Right ventricle myocardium superior (tissue), 1 donor: ENCODE data around the gene BPIFB2. TPM values are rescaled to one million over a fixed set of nuclear protein-coding genes. Genes with fewer than 3 reads are reported as not detected.
"Not testable (repeated sequence)": the region's sequence is repeated elsewhere in the genome, so short reads cannot be mapped to it uniquely, and the experiment has no call there.

Source experiments
- ATAC-seq: fragments of 200-7000 bp; cut with Tn5 transposase; one replicate; pipeline ENCODE4 v1.9.1; 2020; ENCODE audit warnings: mild to moderate bottlenecking; ENCODE audit not compliant: poor library complexity
- DNase-seq: peaks from one replicate; pipeline ENCODE4 v3.0.0-alpha.2; 2020
- intact Hi-C: fragments of 100-400 bp; cut with DNase I; formaldehyde crosslinking; loops from one replicate; pipeline ENCODE4 v1.11.2; 2022
- total RNA-seq: library from RNA; stranded (reverse); fragmentation: NEBNext Ultra II Directional; extraction: Animal tissue kit (Norgen Biotek cat#: 25700); gene quantifications from one replicate; pipeline ENCODE4 v1.2.1, GENCODE V29; 2021
- donor health status: DM: no; HTN: yes; CAD: no; lungs with severe emphysema.

Gene BPIFB2
- total RNA-seq, 1 donor from 2014 or later, result not detected

DNA sequence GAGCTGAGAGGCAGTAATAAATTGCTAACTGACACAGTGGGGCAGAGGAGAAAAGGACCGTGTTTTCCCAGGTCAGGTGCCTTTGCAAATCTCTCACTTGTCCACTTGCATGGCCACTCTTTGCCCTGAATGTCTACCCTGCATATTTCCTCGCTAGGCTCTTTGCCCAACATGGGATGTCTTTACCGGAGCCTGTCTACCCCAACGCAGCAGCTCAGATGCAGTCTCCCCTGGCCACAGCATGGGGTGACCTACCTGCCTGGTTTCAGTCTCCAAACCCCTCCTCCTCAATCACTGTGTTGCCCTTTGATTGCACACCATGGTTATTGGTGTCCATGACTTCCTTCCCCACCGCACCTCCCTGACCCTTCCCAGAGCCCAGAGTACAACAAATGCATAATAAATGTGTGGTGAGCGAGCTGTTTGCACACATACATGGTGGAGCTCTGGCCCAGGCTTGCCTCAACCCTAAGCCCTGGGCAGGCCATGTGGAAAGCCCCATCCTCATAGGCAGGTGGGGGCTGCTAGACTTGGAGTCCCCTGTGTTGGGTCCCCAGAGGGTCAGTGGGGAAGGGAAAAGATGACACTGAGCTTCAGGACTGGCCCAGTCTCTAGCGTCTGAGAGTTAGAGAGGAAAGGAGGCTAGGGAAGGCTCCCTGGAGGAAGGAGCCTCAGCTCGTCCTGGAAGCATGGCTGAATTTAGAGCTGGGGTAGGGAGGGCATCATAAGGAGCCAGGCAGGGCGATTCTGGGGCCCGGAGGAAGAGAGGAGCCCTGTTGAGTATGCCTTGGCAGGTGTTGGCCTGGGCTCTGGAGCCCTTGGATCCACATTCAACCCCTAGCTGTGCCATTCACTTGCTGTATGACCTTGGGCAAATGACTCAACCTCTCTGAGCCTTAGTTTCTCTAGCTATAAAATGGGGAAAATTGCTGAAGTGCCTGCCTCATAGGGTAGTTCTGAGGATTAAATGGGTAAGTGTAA lies 19.6 kb downstream of the BPIFB2 start:
- intact Hi-C loops, result no loop called here
- no peak for DNase-seq
- no peak for ATAC-seq

DNA sequence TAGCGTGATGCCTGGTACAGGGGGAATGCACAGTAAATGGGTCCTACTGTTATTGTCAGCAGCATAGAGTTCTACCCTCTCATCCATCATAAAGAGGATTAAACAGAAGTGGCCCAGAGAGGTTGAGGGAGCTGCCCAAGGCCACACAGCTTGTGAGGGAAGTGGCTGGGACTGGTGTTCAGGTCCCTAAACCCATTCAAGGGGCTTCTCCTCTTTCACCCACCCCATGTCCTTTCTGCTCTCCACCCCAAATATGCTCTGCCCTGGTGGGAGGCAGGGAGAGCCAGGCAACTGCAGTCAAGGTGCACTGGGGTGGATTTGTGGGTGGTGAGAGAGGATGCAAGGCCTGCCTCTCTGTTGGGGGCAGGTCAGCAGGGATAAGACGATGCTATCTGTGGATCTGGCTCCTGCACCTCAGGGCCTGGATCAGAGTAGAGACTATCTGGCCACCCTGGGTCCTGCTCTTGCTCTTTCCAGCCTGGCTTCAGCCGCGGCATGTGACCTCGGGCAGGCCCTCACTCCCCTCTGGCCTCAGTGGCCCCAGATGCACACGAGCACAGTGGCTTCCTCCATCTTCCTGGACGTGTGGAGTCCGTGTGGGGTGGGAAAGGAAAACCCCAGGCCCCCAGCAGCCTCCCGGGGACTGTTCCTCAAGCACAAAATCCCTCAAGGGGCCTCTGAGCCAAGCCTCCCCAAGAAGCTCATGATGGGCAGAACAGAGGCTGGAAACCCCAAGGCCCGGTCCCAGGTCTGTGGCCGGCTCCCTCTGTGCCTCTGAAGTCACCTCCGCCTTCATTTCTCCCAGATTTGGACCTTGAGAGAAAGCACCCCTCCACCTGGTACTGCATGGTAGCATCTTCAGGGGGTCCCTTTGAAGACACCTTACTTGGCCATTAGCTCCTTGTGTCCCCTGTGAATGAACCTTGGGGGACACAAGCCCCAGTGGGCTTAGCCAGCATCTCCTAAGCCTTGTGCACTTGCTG lies 20.6 kb downstream of the BPIFB2 start:
- intact Hi-C loops, result no loop called here
- DNase-seq, result no peak

DNA sequence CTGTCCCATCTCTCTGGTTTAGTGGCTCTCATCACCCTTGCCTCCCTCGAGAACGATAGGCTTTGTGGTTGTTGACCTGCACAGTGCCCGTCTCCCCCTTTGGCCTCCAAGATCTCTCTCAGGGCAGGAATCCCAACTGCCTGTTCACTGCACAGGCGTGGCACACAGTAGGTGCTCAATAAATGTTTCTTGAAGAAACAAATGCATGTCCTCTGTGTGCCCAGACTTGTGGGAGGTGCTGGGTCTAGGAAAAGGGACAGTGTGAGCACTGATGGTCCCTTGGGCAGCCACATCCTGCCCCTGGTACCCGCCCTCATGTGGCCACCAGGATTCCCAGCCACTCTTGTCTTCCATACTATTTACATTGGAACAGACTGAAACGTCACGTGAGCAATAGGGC lies 21.4 kb downstream of the BPIFB2 start:
- DNase-seq, result no peak
- ATAC-seq, result no peak
- intact Hi-C loops, result no loop called here

More for the DNA sequence above, 20.6 kb downstream of the BPIFB2 start:
- ATAC-seq, result no peak

DNA sequence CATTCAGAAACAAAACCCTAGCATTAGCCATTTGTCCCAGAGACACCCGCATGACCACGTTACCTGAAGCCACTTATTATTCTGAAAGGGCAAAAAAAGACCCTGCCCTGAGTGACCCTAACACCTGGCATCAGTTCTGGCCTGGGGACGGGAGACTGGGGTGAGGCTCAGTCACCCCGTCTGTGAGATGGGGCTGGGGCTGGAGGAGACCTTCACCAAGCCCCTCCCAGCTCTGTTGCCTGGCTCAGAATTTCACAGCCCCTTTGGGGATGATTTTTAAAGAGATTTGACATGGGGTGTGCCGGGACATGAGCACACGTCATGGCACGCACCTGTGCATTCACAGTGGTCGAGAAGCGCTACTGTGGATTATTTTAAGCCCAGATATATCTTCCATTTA lies 22.6 kb downstream of the BPIFB2 start:
- DNase-seq (no peak), ATAC-seq (no peak)
- intact Hi-C loops, result no loop called here

DNA sequence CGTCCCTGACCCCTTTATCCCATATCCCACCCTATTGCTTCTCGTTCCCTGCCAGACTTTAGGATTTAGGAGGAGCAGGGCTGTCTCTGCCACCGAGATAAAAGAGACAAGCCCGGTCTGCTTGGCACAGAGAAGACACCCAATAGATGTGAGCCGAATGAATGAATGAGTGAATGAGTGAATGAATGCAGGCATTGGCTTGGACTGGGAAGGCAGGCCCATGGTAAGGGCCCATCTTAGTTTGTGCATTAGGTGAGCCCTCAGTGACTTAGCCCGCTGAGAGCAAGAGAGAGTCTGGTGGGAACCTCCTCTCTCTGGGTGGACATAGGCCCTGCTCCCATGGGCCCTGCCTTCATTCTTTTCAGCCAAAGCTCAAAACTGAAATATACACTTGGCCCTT lies 23.1 kb downstream of the BPIFB2 start:
- DNase-seq (no peak), ATAC-seq (no peak)
- intact Hi-C loops, result no loop called here

DNA sequence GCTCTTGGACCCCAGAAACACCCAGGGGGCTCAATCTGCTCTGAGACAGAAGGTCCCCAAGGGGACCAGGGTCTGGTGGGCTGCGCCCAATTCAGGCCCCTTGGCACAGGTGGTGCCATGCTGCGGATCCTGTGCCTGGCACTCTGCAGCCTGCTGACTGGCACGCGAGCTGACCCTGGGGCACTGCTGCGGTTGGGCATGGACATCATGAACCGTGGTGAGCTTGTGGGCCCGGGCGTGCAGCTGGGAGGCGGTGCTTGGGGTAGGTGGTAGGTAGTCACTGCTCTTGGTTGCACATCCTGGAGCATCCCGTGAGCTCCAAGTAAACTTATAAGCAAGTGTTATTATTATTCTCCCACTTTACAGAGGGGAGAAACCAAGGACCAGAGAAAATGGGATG lies 24.0 kb downstream of the BPIFB2 start, which contains the start of gene BPIFB6:
Gene BPIFB6, plus strand, starts transcription at position 118 of the 400 bp plus-strand sequence. Its CDS starts 0 bp downstream, at position 118.
- intact Hi-C loops, result no loop called here
- ATAC-seq (no peak), DNase-seq (no peak)

DNA sequence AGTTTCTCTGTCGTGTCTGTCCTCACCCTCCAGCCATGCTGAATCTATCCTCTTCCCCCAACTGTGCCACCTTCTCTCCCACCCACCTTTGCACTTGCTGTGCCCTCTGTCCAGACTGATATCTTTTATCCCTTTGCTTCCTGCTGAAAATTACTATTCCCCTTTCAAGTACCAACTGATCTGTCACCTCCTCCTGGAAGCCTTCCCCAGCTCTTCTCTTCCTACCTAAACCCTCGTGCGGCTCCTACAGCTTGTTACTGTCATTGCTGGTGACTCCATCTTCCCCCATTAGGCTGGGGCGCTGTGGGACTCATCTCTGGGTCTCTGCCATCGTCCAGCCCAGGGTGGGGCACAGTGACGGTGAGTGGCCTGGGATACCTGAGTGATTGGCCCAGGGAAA lies 25.1 kb downstream of the BPIFB2 start:
- intact Hi-C loops, result no loop called here
- ATAC-seq (no peak), DNase-seq (no peak)

DNA sequence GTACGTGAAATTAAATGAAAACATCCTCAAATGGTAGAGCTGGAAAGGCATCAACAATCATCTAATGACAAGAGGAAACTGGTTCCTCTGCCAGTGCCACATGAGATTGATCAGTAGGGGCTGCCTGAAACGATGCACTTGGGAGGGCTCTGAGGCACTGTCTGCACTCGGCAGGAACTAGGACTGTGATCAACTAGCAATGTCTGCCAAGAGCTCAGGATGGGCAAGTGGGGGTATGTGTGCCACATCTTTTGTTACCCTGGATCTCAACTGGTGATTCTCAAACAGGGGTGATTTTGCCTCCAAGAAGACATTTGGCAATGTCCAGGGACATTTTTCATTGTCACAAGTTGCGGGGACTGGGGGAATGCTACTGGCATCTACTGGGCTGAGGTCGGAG lies 25.9 kb downstream of the BPIFB2 start:
- no peak for ATAC-seq
- intact Hi-C loops, result no loop called here
- DNase-seq, result no peak

DNA sequence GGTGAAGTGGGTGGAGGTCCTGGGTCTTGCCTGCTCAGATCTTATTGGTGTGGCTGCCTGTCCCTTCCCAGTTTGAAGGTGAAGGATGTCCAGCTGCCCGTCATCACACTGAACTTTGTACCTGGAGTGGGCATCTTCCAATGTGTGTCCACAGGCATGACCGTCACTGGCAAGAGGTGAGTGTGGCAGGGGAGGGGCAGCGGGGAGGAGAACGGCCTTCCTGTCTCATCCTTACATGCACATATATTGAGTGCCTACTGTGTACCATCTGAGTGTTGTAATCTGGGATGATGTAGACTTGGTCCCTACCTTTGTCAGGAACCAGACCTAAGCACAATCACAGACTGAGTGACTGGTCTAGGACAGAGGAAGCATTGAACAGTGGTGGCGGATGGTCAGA lies 26.6 kb downstream of the BPIFB2 start:
- ATAC-seq, result no peak
- DNase-seq, result no peak
- intact Hi-C loops, result no loop called here

DNA sequence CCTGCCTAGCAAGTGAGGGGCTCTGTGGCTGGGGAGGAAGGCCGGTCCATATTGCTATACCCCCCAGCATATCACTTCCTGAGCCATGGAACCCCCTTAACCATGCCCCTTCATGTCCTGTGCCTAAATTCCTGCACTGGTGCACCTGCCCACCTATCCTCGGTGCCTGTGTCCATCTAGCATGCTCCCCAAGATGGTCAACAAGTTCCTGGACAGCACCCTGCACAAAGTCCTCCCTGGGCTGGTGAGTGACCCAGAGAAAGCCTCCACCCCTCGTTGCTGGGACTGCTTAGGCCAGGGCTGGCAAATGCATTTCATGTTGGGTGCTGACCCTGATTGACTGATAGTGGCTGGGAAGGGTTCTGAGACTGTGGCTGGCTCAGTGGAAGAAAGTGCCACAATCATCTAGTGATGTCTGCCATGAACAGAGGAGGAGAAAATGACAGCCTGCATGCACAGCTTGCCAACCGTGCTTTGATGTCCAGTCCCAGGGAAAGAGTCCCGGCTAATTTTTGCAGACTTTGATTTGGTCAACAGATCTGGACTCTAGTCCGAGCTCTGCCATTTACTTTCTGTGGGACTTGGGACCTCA lies 27.5 kb downstream of the BPIFB2 start:
- ATAC-seq (no peak), DNase-seq (no peak)
- intact Hi-C loops, result no loop called here

DNA sequence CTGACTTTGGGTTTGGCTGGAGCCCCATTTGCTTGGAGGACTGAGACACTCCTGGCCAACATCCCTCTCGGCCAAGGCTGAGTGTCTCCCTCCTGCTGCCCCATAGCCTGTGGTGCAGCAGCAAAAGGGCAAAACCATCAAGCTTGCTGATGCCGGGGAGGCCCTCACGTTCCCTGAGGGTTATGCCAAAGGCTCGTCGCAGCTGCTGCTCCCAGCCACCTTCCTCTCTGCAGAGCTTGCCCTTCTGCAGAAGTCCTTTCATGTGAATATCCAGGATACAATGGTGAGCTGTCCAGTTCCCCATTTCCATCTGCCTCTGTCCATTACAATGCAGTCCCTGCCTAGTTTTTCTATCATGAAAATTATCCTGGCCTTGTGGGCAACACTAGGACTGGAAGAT lies 30.0 kb downstream of the BPIFB2 start:
- no peak for ATAC-seq
- intact Hi-C loops, result no loop called here
- DNase-seq, result no peak

DNA sequence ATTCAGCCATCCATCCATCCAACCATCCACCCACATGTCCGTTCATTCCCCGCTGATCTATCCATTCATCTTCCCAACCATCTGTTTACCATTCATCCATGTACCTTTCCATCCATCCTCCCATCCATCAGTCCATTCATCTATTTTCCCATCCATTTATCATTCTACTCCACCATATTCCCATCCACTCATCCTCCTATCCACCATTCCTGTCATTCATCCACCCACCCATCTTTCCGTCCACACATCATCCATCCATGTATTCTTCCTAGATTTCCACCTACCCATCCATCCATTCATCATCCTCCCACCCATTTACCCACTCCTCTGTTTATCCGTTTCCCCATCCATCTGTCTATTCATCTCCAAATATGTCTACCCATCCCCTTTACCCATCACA lies 30.7 kb downstream of the BPIFB2 start:
- ATAC-seq, result no peak
- intact Hi-C loops, result no loop called here
- DNase-seq, result no peak

DNA sequence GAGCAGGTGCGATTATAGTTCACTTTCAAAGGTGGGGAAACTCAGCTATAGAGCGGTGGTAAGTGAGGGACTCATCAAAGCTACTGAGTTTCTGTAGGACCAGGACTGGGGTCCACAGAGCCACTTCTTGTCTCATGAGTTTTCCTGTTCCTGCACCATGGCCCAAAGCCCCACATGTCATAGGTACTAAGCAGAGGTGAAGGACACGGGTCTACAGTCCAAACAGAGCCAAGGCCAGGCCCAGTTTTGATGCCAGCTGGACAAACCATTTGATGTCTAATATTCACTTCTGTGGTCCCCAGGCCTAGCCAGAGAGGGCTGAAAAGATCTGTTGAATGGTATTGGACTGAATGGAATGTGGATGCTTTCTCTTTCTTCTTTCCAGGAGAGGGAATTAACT lies 34.9 kb downstream of the BPIFB2 start:
- no peak for DNase-seq
- intact Hi-C loops, result no loop called here
- ATAC-seq, result no peak

DNA sequence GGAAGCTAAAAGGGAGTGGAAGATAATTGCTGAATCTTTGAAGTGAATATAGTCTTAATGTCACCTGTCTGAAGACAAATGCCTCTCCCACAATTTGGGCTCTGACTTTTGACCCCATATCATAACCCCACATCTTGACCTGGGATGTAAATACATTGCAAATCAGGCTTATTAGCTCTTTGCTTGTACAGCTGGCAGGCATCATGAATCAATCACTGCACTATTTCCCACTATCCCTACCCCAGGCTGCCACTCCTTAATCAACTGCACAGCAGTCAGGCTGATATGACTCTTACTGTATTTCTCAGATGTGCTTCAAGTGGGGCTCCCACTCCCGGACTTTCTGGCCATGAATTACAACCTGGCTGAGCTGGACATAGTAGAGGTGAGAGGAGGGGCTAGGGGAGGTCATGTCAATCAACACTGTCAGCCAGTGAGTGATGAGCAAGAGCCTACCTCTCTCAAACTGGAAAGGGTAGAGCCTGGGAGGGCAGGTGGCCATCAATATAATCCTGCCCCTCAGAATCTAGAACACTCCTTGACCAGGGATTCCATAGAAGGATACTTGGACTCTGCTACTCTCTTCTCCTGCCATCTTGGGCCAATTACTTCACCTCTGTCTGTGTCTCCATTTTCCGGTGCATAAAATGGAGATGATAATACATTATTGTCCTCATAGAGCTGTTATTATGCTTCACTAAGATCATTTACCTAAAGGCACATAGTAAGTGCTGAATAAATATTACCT lies 35.7 kb downstream of the BPIFB2 start:
- no peak for DNase-seq

DNA sequence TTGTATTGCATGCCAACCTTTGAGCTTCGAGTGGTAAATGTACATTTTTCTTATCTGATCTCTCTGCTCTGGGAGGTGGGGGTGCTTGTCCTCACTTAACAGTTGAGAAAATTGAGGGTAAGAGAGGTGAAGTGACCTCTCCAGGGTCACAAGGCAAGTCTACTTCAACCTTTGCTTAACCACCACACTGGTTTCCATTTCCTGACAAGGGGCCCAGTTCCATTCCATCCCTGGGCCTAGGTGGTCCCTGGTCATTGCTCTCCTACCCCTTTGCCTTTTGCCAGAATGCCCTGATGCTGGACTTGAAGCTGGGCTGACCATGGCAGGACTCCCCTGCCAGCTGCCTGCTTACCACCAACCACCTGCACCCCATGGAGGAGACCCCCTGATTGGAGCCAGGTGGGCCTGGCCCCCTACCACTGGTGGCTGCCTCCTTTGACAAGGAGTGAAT lies 36.3 kb downstream of the BPIFB2 start:
- intact Hi-C loops, result no loop called here
- no peak for ATAC-seq
- DNase-seq, result no peak

More for the DNA sequence above, 35.7 kb downstream of the BPIFB2 start:
- ATAC-seq, result no peak
- intact Hi-C loops, result no loop called here

DNA sequence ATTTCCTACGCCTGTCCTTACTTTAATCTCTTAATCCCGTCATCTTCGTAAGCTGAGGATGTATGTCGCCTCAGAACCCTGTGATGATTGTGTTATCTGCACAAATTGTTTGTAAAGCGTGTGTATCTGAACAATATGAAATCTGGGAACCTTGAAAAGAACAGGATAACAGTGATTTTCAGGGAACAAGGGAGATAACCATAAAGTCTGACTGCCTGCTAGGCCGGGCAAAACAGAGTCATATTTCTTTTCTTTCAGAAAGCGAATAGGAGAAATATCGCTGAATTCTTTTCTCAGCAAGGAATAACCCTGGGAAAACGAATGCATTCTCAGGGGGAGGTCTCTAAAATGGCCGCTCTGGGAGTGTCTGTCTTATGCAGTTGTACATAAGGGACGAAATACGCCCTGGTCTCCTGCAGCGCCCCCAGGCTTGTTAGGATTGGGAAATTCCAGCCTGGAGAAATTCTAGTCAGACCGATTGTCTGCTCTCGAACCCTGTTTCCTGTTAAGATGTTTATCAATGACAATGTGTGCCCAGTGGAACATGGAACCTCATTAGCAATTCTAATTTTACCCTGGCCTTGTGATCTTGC lies 37.7 kb downstream of the BPIFB2 start:
- DNase-seq, intact Hi-C loops, ATAC-seq: not testable (repeated sequence)

DNA sequence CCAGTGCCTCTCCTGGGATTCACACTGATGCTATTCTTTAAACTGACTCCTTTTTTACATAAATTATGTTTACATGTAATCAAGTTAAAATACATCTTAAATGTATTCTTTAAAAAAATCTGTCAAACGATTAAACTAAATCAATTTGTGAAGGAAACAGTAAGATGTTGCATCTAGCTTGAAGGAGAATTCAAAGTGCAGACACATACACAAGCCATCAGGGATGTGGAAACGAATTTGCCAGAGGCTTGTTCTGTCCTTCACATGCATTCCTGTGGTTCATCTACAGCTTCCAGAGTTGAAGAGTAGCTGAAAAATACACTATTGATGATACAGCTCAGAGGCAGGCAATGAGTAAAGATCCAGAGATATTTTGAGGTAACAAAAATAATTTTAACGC lies 38.9 kb downstream of the BPIFB2 start:
- intact Hi-C loops, result no loop called here
- no peak for DNase-seq
- ATAC-seq, result no peak

DNA sequence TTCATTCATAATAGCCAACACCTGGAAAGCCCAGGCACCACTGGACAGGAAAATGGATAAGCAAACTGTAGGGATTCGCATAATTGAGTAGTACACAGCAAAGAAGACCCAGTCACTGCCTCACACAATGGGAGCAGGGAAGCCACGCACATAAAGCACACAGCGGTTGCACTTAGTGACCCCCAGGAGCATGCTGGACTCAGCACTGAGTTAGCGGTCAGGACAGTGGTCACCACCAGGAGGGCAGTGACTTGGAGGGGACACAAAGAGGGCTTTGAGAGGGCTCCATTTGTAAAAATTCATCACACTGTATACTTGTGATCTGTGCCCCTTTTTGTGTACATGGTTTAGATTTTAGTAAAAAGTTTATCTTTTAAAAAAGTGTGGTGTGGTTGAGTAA lies 43.8 kb downstream of the BPIFB2 start:
- DNase-seq, result no peak
- ATAC-seq, result no peak
- intact Hi-C loops, result no loop called here
